Large intestine (tissue), 3 donors: ENCODE measurements around the gene NAXE. TPM values are rescaled to one million over a fixed set of nuclear protein-coding genes. Genes with fewer than 3 reads are reported as not detected.

Experiments
- DNase-seq, 2 donors: peaks; one replicate each; pipeline versions ENCODE4 v3.0.0 to v3.0.0-alpha.2; 2013
- H3K27ac ChIP-seq: one replicate; pipeline ENCODE4 v1.5.1; 2013; ENCODE audit warnings: low read length
- H3K27me3 ChIP-seq: 2 replicates; pipeline ENCODE4 v1.6.1; 2013; ENCODE audit warnings: low read length; ENCODE audit not compliant: control insufficient read depth, insufficient read depth
- H3K36me3 ChIP-seq: 2 replicates; pipeline ENCODE4 v1.6.1; 2013; ENCODE audit warnings: low read length; ENCODE audit not compliant: control insufficient read depth, insufficient read depth
- H3K4me1 ChIP-seq: one replicate; pipeline ENCODE4 v1.6.1; 2013; ENCODE audit warnings: low read length; ENCODE audit not compliant: control insufficient read depth, insufficient read depth
- H3K4me3 ChIP-seq: one replicate; pipeline ENCODE4 v1.5.1; 2013; ENCODE audit warnings: low read length
- H3K9me3 ChIP-seq: one replicate; pipeline ENCODE4 v1.6.1; 2013; ENCODE audit warnings: mild to moderate bottlenecking, low read depth, low read length, moderate library complexity; ENCODE audit not compliant: control insufficient read depth
- WGBS: methylation state at CpG from one replicate; pipeline ENCODE4 v1.1.5; 2013; ENCODE audit warnings: low lambda C conversion rate; ENCODE audit not compliant: insufficient coverage; 5-methylcytosine and 5-hydroxymethylcytosine counted together
- polyA plus RNA-seq: library from polyadenylated mRNA; unstranded; fragments of 120-200 nt; gene quantifications from one replicate; pipeline ENCODE4 v1.2.1, GENCODE V29; 2013

Gene NAXE
- polyA plus RNA-seq, 1 donor = 66.9 TPM

DNA sequence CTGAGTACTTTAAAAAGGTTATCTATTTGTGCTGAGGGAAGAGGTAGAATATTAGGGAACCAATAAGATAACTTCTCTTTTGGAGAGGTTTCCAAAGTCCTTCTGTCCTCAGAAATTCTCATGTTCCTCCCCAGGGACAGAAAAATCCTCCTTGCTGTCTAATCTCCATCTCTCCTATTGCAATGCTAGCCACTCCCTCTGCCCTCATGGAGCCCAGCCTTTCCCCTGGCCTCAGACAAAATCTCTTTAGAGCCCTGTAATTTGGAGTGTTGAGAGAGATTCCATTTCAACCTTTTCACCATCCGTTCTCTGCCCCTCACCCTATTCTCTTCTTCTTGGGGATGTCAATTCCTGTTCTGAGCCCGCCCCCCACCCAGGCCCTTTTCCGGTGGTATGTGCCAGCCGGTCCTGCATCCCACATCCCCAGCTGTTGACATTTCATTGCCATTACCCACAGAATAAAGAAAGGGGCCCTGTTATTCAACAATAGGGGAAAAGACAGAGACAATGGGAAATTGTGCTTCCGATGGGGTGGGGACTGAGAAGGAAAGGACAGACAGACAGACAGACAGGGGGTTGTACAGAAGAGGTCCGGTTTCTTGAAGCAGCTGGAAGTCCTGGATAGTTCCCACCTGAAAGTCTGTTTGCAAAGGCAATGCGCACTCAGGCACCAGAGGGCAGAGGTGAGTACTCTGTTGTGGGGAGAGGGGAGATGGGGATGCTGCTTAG, 27.4 kb downstream of the NAXE start, which contains the start of gene HAPLN2:
Gene HAPLN2, plus strand, starts transcription at position 563 of the 729 bp plus-strand sequence. CDS start 4,076 bp downstream, outside the sequence.
- no peak for DNase-seq
- H3K4me1 ChIP-seq = peaks cover 11% of the 10 kb centered on the region
- no peaks in the 10 kb centered on the region for H3K36me3 ChIP-seq
- H3K27me3 ChIP-seq = peaks cover 41% of the 10 kb centered on the region
- no peak within 1 kb of the TSS for H3K27ac ChIP-seq
- peaks cover 4% of the 10 kb centered on the region for H3K9me3 ChIP-seq
- WGBS = no CpG with 5 or more reads among the region's 7 CpGs
- H3K4me3 ChIP-seq = no peak within 1 kb of the TSS

DNA sequence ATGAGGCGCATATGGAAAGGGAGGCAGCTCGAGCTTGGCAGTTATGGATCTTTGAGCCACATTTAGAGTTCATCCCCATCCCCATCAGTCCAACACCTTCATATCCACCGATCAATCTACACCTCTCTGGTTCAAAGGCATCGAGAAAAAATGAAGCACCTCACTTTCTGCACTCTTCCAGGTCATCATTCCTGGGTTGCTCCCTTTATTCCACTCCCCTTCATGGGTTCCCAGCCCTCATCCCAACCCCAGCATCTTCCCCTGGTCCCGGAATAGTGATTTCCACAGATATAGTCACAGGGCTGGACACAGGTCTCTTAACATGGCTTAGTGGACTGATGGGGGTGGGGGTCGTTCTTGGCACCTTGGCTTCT, 28.0 kb downstream of the NAXE start:
- Histone ChIP-seq H3K4me3 (no peak overlapping the region), H3K27ac (no peak overlapping the region), H3K27me3 (peaks cover 46% of the 10 kb centered on the region), H3K36me3 (no peaks in the 10 kb centered on the region), H3K4me1 (peaks cover 14% of the 10 kb centered on the region), H3K9me3 (peaks cover 8% of the 10 kb centered on the region)
- no peak for DNase-seq
- WGBS = no CpG with 5 or more reads among the region's 6 CpGs

DNA sequence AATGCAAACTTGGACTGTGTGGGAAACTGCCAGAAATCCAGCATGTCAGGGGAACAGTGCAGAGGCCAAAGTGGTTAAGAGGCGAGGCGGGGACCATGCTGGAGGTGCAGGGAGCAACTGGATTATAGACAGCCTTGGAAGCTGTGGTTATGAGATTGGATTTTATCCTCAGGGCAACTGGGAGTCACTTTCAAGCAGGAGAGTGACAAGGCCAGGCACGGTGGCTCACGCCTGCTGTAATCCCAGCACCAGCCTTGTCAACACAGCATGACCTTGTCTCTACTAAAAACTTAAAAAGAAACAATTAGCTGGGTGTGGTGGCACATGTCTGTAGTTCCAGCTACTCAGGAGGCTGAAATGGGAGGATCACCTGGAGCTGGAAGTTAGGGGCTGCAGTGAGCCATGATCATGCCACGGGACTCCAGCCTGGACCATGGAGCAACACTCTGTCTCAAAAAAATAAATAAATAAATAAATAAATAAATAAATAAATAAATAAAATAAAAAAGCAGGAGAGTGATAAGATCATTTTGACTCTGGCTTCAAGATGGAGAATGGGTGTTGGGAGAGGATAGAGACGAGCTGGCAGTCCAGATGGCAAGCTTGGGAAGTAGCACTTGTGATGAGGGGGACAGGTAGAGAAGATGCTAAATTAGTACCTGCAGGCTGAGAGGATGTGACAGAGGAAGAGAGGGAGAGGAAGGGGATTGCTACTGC, 31.2 kb downstream of the NAXE start:
- no peak overlapping the region for H3K4me3 ChIP-seq
- peak in 1 of 2 donors; percentile 29 for DNase-seq
- WGBS = 60% methylated on average over 1 of the region's 6 CpGs
- H3K36me3 ChIP-seq = no peaks in the 10 kb centered on the region
- no peak overlapping the region for H3K27ac ChIP-seq
- H3K27me3 ChIP-seq = peaks cover 72% of the 10 kb centered on the region
- peaks cover 12% of the 10 kb centered on the region for H3K9me3 ChIP-seq
- peaks cover 20% of the 10 kb centered on the region for H3K4me1 ChIP-seq

DNA sequence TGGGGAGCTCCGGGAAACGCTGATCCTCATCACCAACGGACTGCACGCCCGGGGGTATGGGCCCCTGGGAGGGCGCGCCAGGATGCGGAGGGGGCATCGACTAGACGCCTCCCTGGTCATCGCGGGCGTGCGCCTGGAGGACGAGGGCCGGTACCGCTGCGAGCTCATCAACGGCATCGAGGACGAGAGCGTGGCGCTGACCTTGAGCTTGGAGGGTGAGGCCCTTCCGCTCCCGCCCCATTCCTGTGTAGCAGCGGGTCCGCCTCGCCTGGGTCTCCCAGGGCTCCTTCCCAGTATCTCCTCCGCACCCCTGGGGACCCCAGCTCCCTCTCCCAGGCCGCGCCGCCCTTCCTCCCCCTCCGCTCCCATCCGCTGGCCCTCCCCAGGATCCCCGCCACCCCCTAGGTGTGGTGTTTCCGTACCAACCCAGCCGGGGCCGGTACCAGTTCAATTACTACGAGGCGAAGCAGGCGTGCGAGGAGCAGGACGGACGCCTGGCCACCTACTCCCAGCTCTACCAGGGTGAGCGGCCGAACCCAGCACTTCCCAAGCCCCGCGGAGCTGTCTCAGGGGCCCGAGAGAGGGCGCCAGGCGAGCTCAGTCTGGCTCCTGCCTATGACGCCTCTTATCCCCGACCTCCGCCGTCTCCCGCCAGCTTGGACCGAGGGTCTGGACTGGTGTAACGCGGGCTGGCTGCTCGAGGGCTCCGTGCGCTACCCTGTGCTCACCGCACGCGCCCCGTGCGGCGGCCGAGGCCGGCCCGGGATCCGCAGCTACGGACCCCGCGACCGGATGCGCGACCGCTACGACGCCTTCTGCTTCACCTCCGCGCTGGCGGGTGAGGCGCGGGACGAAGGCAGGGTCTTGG, 32.6 kb downstream of the NAXE start:
- H3K4me3 ChIP-seq = peak overlapping the region; percentile 14
- peaks cover 12% of the 10 kb centered on the region for H3K9me3 ChIP-seq
- peaks cover 20% of the 10 kb centered on the region for H3K4me1 ChIP-seq
- DNase-seq = peak in 1 of 2 donors; percentile 72
- WGBS = no CpG with 5 or more reads among the region's 87 CpGs
- no peak overlapping the region for H3K27ac ChIP-seq
- H3K36me3 ChIP-seq = no peaks in the 10 kb centered on the region
- peaks cover 67% of the 10 kb centered on the region for H3K27me3 ChIP-seq

DNA sequence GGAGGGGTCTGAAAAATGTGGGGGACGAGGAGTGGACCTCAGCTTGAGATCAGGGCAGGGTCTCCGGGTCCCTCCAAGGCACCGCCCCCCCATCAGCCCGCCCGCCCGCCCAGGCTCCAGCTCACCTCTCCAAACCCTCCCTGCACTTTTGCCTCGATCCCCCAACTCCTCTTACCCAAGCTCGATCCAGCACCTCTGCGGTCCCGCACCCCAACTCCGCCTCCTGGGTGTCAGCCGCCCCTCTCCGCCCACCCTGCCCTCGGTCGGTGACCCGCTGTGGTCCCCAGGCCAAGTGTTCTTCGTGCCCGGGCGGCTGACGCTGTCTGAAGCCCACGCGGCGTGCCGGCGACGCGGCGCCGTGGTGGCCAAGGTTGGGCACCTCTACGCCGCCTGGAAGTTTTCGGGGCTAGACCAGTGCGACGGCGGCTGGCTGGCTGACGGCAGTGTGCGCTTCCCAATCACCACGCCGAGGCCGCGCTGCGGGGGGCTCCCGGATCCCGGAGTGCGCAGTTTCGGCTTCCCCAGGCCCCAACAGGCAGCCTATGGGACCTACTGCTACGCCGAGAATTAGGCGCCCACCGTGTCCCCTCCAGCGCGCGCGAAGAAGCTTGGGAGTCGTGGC, 33.3 kb downstream of the NAXE start:
- H3K9me3 ChIP-seq = peaks cover 12% of the 10 kb centered on the region
- H3K27me3 ChIP-seq = peaks cover 60% of the 10 kb centered on the region
- peak in 1 of 2 donors; percentile 39 for DNase-seq
- H3K27ac ChIP-seq = no peak overlapping the region
- H3K4me3 ChIP-seq = no peak overlapping the region
- H3K4me1 ChIP-seq = peaks cover 20% of the 10 kb centered on the region
- WGBS = no CpG with 5 or more reads among the region's 55 CpGs
- H3K36me3 ChIP-seq = no peaks in the 10 kb centered on the region

DNA sequence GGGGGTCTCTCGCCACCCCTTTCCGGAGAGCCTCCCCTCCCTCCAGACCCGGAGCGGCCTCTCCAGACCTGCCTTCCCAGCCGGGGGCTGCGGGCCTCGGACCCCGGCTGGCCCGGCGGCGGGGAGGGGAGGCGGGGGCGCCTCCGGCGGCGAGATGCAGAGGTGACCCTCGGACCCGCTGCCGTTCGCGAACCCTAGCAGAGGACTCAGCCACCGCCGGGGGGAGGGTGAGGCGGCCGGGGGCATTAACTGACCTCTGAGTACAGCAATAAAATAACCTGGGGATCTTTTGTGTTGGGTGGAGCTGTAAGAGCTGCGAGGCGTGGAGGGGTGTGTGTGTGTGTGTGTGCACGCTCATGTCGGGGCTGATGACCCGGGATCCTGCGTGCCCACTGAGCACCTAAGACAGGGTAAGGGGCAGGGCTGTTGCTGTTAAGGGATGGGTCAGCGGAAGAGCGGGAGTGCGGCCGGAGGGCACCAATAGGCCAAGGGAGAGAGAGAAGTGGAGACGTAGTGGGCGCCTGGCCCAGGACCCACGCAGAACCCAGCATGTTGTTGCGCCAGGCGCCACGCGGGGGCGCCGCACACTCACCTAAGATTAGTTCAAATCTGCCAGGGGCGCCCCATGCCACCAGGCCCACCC, 34.0 kb downstream of the NAXE start:
- no peaks in the 10 kb centered on the region for H3K36me3 ChIP-seq
- H3K4me1 ChIP-seq = peaks cover 20% of the 10 kb centered on the region
- WGBS = 0% methylated on average over 4 of the region's 45 CpGs
- H3K27ac ChIP-seq = no peak overlapping the region
- no peak overlapping the region for H3K4me3 ChIP-seq
- peak; percentile 53 to 80 for DNase-seq
- peaks cover 12% of the 10 kb centered on the region for H3K9me3 ChIP-seq
- H3K27me3 ChIP-seq = peaks cover 58% of the 10 kb centered on the region

DNA sequence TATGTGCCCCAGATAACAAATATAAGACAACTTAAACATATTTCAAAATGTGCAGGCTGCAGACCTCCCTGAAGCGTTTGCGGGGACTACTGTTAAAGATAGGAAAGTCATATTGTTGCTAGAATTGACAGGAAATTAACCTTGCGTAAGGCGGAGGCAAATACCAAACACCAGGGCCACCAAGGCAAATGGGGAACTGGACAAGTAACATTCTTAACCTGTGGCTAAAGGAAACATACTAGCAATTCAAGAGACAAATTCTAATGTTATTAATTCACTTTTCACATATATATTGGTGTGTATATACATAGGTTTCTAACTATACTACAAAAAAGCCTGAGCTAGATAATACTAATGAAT, 34.5 kb downstream of the NAXE start:
- H3K27ac ChIP-seq = no peak overlapping the region
- no peak for DNase-seq
- H3K27me3 ChIP-seq = peaks cover 61% of the 10 kb centered on the region
- H3K4me1 ChIP-seq = peaks cover 20% of the 10 kb centered on the region
- H3K36me3 ChIP-seq = no peaks in the 10 kb centered on the region
- H3K4me3 ChIP-seq = no peak overlapping the region
- H3K9me3 ChIP-seq = peaks cover 12% of the 10 kb centered on the region
- no CpG with 5 or more reads among the region's 4 CpGs for WGBS

DNA sequence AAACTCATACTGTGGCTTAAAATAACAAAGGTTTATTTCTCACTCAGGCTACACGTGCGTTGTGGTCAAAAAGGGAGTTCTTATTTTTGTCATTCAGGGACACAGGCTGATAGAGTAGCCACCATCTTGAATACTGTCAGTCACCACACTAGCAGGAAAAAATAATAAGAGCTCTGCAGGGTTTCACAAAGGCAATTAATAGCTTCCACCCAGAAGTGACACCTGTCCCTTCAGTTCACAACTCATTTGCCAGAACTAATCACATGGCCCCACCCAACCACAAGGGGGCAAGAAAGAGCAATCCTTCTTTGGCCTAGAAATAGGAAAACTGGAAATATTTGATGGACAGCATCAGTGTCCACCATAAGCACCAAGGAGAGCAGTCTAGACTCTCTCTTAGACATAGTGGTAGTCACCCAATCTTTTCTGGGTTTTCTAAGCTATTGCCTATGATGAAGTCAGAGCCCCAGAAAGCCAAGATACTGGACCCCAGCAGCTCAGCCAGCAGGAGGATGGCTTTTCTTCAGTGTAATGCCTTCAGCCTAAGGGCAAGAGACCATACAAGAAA, 35.8 kb downstream of the NAXE start:
- WGBS = no CpG with 5 or more reads among the region's 2 CpGs
- peak in 1 of 2 donors; percentile 30 for DNase-seq
- H3K27ac ChIP-seq = no peak overlapping the region
- H3K4me3 ChIP-seq = no peak overlapping the region
- no peaks in the 10 kb centered on the region for H3K36me3 ChIP-seq
- peaks cover 12% of the 10 kb centered on the region for H3K9me3 ChIP-seq
- H3K27me3 ChIP-seq = peaks cover 61% of the 10 kb centered on the region
- H3K4me1 ChIP-seq = peaks cover 20% of the 10 kb centered on the region

DNA sequence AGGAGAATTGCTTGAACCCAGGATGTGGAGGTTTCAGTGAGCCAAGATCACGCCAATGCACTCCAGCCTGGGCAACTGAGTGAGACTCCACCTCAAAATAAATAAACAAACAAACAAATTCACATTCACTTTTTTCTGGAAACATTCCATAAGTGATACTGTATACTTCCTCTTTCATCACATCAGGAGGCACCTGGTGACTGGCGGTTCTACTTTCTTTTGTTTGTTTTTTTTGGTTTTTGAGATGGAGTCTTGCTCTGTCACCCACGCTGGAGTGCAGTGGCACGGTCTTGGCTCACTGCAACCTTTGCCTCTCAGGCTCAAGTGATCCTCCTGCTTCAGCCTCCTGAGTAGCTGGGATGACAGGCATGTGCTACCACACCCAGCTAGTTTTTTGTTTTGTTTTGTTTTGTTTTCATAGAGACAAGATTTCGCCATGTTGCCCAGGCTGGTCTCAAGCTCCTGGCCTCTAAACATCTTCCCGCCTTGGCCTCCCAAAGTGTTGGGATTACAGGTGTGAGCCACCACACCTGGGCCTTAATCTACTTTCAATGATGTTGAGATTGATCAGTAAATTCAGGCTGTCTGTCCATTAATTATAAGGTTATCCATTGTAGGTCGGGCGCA, 38.4 kb downstream of the NAXE start:
- H3K27ac ChIP-seq = no peak overlapping the region
- peaks cover 12% of the 10 kb centered on the region for H3K4me1 ChIP-seq
- H3K36me3 ChIP-seq = no peaks in the 10 kb centered on the region
- 70% methylated on average over 2 of the region's 8 CpGs for WGBS
- peaks cover 2% of the 10 kb centered on the region for H3K9me3 ChIP-seq
- peaks cover 56% of the 10 kb centered on the region for H3K27me3 ChIP-seq
- H3K4me3 ChIP-seq = no peak overlapping the region
- no peak for DNase-seq
